ENCODE measurements around the gene AFM. TPM values are rescaled to one million over a fixed set of nuclear protein-coding genes. Genes with fewer than 3 reads are reported as not detected.
"Not testable (repeated sequence)": the region's sequence is repeated elsewhere in the genome, so short reads cannot be mapped to it uniquely, and the experiment has no call there.

Gene AFM
- total RNA-seq, 1 donor from 2014 or later: not detected

GRCh38 chr4:73539386-73539785 lies 57.8 kb downstream of the AFM start:
- Histone ChIP-seq H3K27me3 (no peaks in the 10 kb centered on the region), H3K4me1 (no peaks in the 10 kb centered on the region), H3K4me3 (no peak overlapping the region), H3K36me3 (no peaks in the 10 kb centered on the region), H3K9me3 (no peaks in the 10 kb centered on the region), H3K27ac (no peak overlapping the region)
- DNase-seq (ENCODE audit: extremely low spot score in 2 of 2): no peak
- TF ChIP-seq POLR2A (IDR thresholded peaks at IDR 0.05) (no peak), POLR2AphosphoS5 (IDR thresholded peaks at IDR 0.05; ENCODE audit: insufficient read depth in 1 of 2, low read depth in 1 of 2) (no peak), CTCF (IDR thresholded peaks at IDR 0.05) (no peak)
- intact Hi-C loops (cut with DNase I): no loop called here

DNA sequence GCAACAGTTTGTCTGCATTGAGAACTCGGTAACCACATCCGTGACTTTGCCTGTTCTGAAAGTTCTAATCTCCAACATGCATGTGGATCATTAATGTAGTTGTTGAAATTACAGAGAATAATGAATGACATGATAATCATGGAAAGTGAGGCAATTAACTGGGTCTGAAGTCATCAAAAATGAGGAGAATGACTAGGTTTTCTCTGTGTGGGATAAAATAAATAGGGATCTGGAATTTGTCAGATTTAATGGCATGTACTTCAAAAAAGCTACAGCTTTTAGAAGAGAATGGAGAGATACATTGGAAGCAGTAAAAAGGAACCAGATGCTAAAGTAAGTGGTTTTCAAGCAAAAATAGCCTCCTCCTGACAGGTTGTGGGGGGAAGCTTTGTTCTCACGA lies 59.3 kb downstream of the AFM start:
- TF ChIP-seq CTCF (IDR thresholded peaks at IDR 0.05) (no peak), POLR2A (IDR thresholded peaks at IDR 0.05) (no peak), POLR2AphosphoS5 (IDR thresholded peaks at IDR 0.05; ENCODE audit: insufficient read depth in 1 of 2, low read depth in 1 of 2) (no peak)
- Histone ChIP-seq H3K27me3 (no peaks in the 10 kb centered on the region), H3K27ac (no peak overlapping the region), H3K4me1 (no peaks in the 10 kb centered on the region), H3K36me3 (no peaks in the 10 kb centered on the region), H3K4me3 (no peak overlapping the region), H3K9me3 (no peaks in the 10 kb centered on the region)
- DNase-seq (ENCODE audit: extremely low spot score in 2 of 2): no peak
- intact Hi-C loops (cut with DNase I): no loop called here

DNA sequence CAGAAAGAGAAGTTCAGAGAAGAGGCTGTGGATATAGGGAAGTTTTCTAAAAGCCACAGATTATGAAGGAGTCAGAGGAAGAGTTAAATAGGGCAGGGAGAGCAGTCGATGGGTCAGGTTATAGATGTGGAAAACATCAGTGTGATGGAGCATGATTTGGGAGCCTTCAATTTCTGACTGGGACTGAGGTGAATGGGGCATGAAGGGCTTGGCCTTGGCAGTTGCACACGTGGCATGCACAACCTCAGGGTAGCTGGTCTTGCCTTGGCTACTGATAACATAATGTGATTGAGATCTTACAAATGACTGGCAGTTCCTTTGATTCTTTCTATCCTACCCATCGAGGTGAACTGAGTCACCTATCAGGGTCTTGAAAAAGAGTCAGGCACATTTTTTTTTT lies 59.7 kb downstream of the AFM start:
- no peak for TF ChIP-seq POLR2A (IDR thresholded peaks at IDR 0.05)
- no peak for TF ChIP-seq CTCF (IDR thresholded peaks at IDR 0.05)
- TF ChIP-seq POLR2AphosphoS5 (IDR thresholded peaks at IDR 0.05; ENCODE audit: insufficient read depth in 1 of 2, low read depth in 1 of 2): no peak
- H3K27ac ChIP-seq: no peak overlapping the region
- H3K4me3 ChIP-seq: no peak overlapping the region
- no peaks in the 10 kb centered on the region for H3K36me3 ChIP-seq
- intact Hi-C loops (cut with DNase I): no loop called here
- H3K27me3 ChIP-seq: no peaks in the 10 kb centered on the region
- no peaks in the 10 kb centered on the region for H3K9me3 ChIP-seq
- no peaks in the 10 kb centered on the region for H3K4me1 ChIP-seq
- DNase-seq (ENCODE audit: extremely low spot score in 2 of 2): no peak

- Histone ChIP-seq H3K4me3 (no peak overlapping the region), H3K36me3 (no peaks in the 10 kb centered on the region), H3K27me3 (no peaks in the 10 kb centered on the region), H3K27ac (no peak overlapping the region), H3K4me1 (no peaks in the 10 kb centered on the region), H3K9me3 (no peaks in the 10 kb centered on the region)
- no peak for TF ChIP-seq POLR2AphosphoS5 (IDR thresholded peaks at IDR 0.05; ENCODE audit: insufficient read depth in 1 of 2, low read depth in 1 of 2)
- intact Hi-C loops (cut with DNase I): no loop called here
- no peak for DNase-seq (ENCODE audit: extremely low spot score in 2 of 2)
Measured at GRCh38 chr4:73544620-73545019, 63.1 kb downstream of the AFM start.

- H3K27me3 ChIP-seq; H3K4me3 ChIP-seq; H3K27ac ChIP-seq; H3K36me3 ChIP-seq; intact Hi-C loops (cut with DNase I); H3K9me3 ChIP-seq; H3K4me1 ChIP-seq; DNase-seq (ENCODE audit: extremely low spot score in 2 of 2): not testable (repeated sequence)
Measured at GRCh38 chr4:73550865-73551264, 69.3 kb downstream of the AFM start.

Small RNAs within 50 kb of the gene (small RNA-seq; reads per million reads assigned to genes)
- not detected for gene AC074250.1

Other genes starting within 250 kb of the AFM start
- gene ANKRD17, start 222.9 kb upstream of the AFM start, total RNA-seq: 55.5 TPM
- gene ALB, start 77.5 kb upstream of the AFM start, total RNA-seq: not detected
- not detected for gene AFP, start 45.5 kb upstream of the AFM start, total RNA-seq
- 16.9 TPM for gene RASSF6, start 138.7 kb downstream of the AFM start, total RNA-seq